HEK293 (cell line): ENCODE measurements around the gene PCNX4.

ENCODE experiments used
- REST ChIP-seq: fragments of 450-650 bp; formaldehyde crosslinking; IDR thresholded peaks from 2 replicates; pipeline ENCODE4 v1.5.1; 2016; ENCODE audit warnings: missing biosample characterization, missing genetic modification characterization
- ZBTB10 ChIP-seq: fragments of 450-650 bp; formaldehyde crosslinking; IDR thresholded peaks from 2 replicates; pipeline ENCODE4 v1.5.1; 2016; ENCODE audit warnings: missing biosample characterization, missing genetic modification characterization
- ZNF146 ChIP-seq: fragments of 450-650 bp; formaldehyde crosslinking; IDR thresholded peaks from 2 replicates; pipeline ENCODE4 v1.5.1; 2016; ENCODE audit warnings: missing biosample characterization, missing genetic modification characterization
- ZNF302 ChIP-seq: fragments of 450-650 bp; formaldehyde crosslinking; IDR thresholded peaks from 2 replicates; pipeline ENCODE4 v1.5.1; 2016; ENCODE audit warnings: missing biosample characterization, missing genetic modification characterization, low read depth
- ZNF473 ChIP-seq: fragments of 450-650 bp; formaldehyde crosslinking; IDR thresholded peaks from 2 replicates; pipeline ENCODE4 v1.5.1; 2017; ENCODE audit warnings: missing biosample characterization, missing genetic modification characterization
- ZNF555 ChIP-seq: fragments of 450-650 bp; formaldehyde crosslinking; conservative IDR thresholded peaks from 2 replicates; pipeline ENCODE4 v1.5.1; 2017; ENCODE audit warnings: missing biosample characterization, mild to moderate bottlenecking, missing genetic modification characterization, inconsistent platforms
- ZNF561 ChIP-seq: fragments of 450-650 bp; IDR thresholded peaks from 2 replicates; pipeline ENCODE4 v1.5.1; 2018; ENCODE audit warnings: missing biosample characterization, missing genetic modification characterization, borderline replicate concordance
- ZNF600 ChIP-seq: fragments of 450-650 bp; formaldehyde crosslinking; IDR thresholded peaks from 2 replicates; pipeline ENCODE4 v1.5.1; 2016; ENCODE audit warnings: missing biosample characterization, missing genetic modification characterization
- TF ChIP-seq, protein P1 (sequence below): fragments of 450-650 bp; formaldehyde crosslinking; IDR thresholded peaks from 2 replicates; pipeline ENCODE4 v1.5.1; 2016; ENCODE audit warnings: missing biosample characterization, missing genetic modification characterization

DNA sequence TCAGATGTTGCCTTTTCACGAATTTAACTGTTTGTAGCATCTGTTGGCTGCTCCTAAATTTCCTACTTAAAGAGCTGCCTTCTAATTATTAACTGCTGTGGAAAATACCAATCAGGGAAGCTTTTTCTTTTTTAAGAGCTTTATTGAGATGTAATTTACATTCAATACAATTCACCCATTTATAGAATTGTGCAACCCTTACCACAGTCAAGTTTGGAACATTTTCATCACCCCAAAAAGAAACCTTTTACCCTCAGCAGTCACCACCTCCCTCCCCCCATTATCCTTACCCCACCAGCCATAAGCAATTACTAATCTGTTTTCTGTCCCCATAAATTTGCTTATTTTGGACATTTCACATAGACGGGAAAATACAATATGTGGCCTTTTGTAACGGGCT is 1.4 kb downstream of the PCNX4 start:
- TF ChIP-seq ZNF561 (tag by site-specific recombination) (no peak), REST (no peak), ZNF146 (tag by site-specific recombination) (no peak), ZNF302 (tag by site-specific recombination) (no peak), ZNF473 (tag by site-specific recombination) (no peak), ZBTB10 (tag by site-specific recombination) (no peak), ZNF600 (tag by site-specific recombination) (no peak), ZNF555 (tag by site-specific recombination) (no peak)
- TF ChIP-seq, protein P1, sequence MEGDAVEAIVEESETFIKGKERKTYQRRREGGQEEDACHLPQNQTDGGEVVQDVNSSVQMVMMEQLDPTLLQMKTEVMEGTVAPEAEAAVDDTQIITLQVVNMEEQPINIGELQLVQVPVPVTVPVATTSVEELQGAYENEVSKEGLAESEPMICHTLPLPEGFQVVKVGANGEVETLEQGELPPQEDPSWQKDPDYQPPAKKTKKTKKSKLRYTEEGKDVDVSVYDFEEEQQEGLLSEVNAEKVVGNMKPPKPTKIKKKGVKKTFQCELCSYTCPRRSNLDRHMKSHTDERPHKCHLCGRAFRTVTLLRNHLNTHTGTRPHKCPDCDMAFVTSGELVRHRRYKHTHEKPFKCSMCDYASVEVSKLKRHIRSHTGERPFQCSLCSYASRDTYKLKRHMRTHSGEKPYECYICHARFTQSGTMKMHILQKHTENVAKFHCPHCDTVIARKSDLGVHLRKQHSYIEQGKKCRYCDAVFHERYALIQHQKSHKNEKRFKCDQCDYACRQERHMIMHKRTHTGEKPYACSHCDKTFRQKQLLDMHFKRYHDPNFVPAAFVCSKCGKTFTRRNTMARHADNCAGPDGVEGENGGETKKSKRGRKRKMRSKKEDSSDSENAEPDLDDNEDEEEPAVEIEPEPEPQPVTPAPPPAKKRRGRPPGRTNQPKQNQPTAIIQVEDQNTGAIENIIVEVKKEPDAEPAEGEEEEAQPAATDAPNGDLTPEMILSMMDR = no peak
